WTC11 (cell line): ENCODE measurements around the gene PRKAG2.

Experiments
- ELF4 ChIP-seq: sonication (generic); formaldehyde crosslinking; IDR thresholded peaks from 2 replicates; pipeline ENCODE4 v1.8.1; 2022; ENCODE audit warnings: low read depth, mild to moderate bottlenecking, moderate library complexity, missing genetic modification reagents
- JAZF1 ChIP-seq: fragments of 250-450 bp; sonication (Bioruptor Pico); IDR thresholded peaks from 2 replicates; pipeline ENCODE4 v1.9.0; 2021; ENCODE audit warnings: moderate library complexity, mild to moderate bottlenecking, inconsistent platforms
- NR1H2 ChIP-seq: sonication (generic); formaldehyde crosslinking; IDR thresholded peaks from 2 replicates; pipeline ENCODE4 v1.9.0; 2021; ENCODE audit warnings: mild to moderate bottlenecking, moderate library complexity, missing genetic modification reagents
- TF ChIP-seq, protein P1 (sequence below): fragments of 200-600 bp; IDR thresholded peaks from 2 replicates; pipeline ENCODE4 v1.8.0; 2022; ENCODE audit warnings: antibody characterized with exemption

DNA sequence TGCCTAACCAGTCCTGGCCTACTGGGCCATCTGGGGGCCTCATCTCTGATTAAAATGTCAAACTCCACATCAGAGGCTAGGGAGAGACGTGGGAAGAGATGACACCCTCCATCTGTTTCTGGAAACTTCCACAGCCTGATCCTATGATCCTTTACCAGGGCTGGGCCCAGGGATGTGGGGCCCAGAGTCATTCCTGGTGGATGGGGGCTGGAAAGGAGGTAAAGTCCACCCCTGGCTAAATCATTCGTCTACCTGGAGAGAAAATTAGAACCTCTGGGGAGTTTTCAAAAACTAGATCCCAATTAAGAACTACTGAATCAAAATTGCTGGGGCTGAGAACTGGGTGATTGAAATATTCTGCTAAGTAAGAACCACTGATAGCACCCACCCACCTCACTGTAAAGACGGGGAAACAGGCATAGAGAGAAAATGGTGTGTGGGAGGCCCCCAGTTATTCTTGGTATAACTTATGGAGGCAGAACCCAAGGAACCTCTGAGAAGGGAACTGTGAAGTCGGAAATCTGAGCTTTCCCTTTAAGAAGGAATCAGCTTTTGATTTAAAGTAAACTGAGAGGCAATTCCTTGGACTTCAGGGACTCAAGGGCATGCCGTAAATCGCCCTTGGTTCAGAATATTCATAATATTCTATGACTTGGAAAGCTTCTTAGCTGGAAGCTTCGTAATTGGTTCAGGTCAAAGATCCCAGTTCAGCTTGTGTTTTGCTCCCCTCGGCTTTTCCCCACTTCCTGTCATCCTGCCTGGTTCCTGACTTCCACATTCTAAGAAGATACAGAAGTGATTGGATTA lies 53.1 kb downstream of the PRKAG2 start:
- TF ChIP-seq ELF4 (CRISPR knock-in tag) = no peak
- no peak for TF ChIP-seq JAZF1 (CRISPR knock-in tag)
- TF ChIP-seq NR1H2 (CRISPR knock-in tag) = no peak
- TF ChIP-seq, protein P1, sequence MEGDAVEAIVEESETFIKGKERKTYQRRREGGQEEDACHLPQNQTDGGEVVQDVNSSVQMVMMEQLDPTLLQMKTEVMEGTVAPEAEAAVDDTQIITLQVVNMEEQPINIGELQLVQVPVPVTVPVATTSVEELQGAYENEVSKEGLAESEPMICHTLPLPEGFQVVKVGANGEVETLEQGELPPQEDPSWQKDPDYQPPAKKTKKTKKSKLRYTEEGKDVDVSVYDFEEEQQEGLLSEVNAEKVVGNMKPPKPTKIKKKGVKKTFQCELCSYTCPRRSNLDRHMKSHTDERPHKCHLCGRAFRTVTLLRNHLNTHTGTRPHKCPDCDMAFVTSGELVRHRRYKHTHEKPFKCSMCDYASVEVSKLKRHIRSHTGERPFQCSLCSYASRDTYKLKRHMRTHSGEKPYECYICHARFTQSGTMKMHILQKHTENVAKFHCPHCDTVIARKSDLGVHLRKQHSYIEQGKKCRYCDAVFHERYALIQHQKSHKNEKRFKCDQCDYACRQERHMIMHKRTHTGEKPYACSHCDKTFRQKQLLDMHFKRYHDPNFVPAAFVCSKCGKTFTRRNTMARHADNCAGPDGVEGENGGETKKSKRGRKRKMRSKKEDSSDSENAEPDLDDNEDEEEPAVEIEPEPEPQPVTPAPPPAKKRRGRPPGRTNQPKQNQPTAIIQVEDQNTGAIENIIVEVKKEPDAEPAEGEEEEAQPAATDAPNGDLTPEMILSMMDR = no peak
